HCT116 (cell line): Measurements from ENCODE around the gene LAMA4. TPM values are rescaled to one million over a fixed set of nuclear protein-coding genes. Genes with fewer than 3 reads are reported as not detected.

Experiments used
- ATAC-seq: fragments of 200-7000 bp; cut with Tn5 transposase; 2 replicates; pipeline ENCODE4 v1.9.1; 2020; ENCODE audit warnings: mild to moderate bottlenecking, moderate library complexity
- BruUV-seq: library from RNA; stranded (reverse); fragments of 400-500 nt; replicated peaks from 2 replicates; lab custom pipeline; 2021; lab: Mats Ljungman, UMichigan
- CTCF ChIA-PET: fragments of 300-600 bp; sonication (Branson Sonifier 250); formaldehyde crosslinking; loops from one replicate; lab custom pipeline; 2021; ENCODE audit warnings: antibody characterized with exemption; lab: Charles Lee
- POLR2A ChIA-PET: fragments of 300-600, 350-600 bp; sonication (Branson Sonifier 250); formaldehyde crosslinking; loops from one replicate; lab custom pipeline; 2021; ENCODE audit warnings: antibody characterized with exemption; lab: Charles Lee
- RAD21 ChIA-PET, 2 experiments: fragments of 300-600 bp; sonication (Branson Sonifier 250); formaldehyde crosslinking; loops; one replicate each; lab custom pipeline; 2023; ENCODE audit warnings: low total read pairs in 2 of 2; ENCODE audit not compliant: uncharacterized antibody in 2 of 2, unreplicated experiment in 2 of 2, low non-redundant PET in 1 of 2; lab: Charles Lee
- DNase-seq: peaks from one replicate; pipeline ENCODE4 v3.0.0-alpha.2; 2010; ENCODE audit warnings: low read depth, low spot score
- H2AFZ ChIP-seq: fragments of 200-600 bp; shearing (Covaris generic), sonication (generic); 2 replicates; pipeline ENCODE4 v1.6.1; 2017; ENCODE audit warnings: low read depth, mixed run types, mixed read lengths, antibody characterized with exemption, low read length; ENCODE audit not compliant: poor library complexity, severe bottlenecking
- H3K27ac ChIP-seq: 2 replicates; pipeline ENCODE4 v1.5.1; 2012; ENCODE audit warnings: low read depth, low read length
- H3K27me3 ChIP-seq: fragments of 200-600 bp; sonication (generic); 2 replicates; pipeline ENCODE4 v1.6.1; 2016; ENCODE audit warnings: mixed run types, low read length, mixed read lengths; ENCODE audit not compliant: insufficient read depth
- H3K36me3 ChIP-seq, 2 experiments: fragments of 200-500 bp in 1 of 2; fragments of 200-600 bp in 1 of 2; sonication (Bioruptor generic) in 1 of 2; sonication (generic) in 1 of 2; 2 replicates each; pipeline versions ENCODE4 v1.5.1 to v1.6.1; 2014 to 2016; ENCODE audit warnings: low read length in 2 of 2, inconsistent platforms in 1 of 2, mixed read lengths in 1 of 2, mixed run types in 1 of 2; ENCODE audit not compliant: insufficient read depth in 2 of 2, control insufficient read depth in 1 of 2
- H3K4me1 ChIP-seq, 2 experiments: fragments of 200-600 bp in 1 of 2; sonication (generic) in 1 of 2; 2 replicates each; pipeline versions ENCODE4 v1.5.1 to v1.6.1; 2012 to 2017; ENCODE audit warnings: low read length in 2 of 2, inconsistent platforms in 1 of 2, mild to moderate bottlenecking in 1 of 2, mixed read lengths in 1 of 2, mixed run types in 1 of 2, moderate library complexity in 1 of 2; ENCODE audit not compliant: insufficient read depth in 2 of 2, control insufficient read depth in 1 of 2
- H3K4me2 ChIP-seq: fragments of 200-600 bp; sonication (generic); 2 replicates; pipeline ENCODE4 v1.6.1; 2017; ENCODE audit warnings: mixed run types, low read length, mixed read lengths
- H3K4me3 ChIP-seq, 2 experiments: fragments of 200-600 bp in 1 of 2; sonication (generic) in 1 of 2; replicated peaks in 1 of 2; 2 replicates each; pipeline ENCODE4 v1.5.1; 2011 to 2016; ENCODE audit warnings: low read length in 2 of 2, control low read depth in 1 of 2, low read depth in 1 of 2, mild to moderate bottlenecking in 1 of 2, mixed read lengths in 1 of 2, mixed run types in 1 of 2
- H3K79me2 ChIP-seq: fragments of 200-600 bp; sonication (generic); 2 replicates; pipeline ENCODE4 v1.6.1; 2017; ENCODE audit warnings: mild to moderate bottlenecking, mixed run types, low read length, moderate library complexity, mixed read lengths; ENCODE audit not compliant: insufficient read depth
- H3K9ac ChIP-seq: fragments of 200-600 bp; sonication (generic); 2 replicates; pipeline ENCODE4 v1.6.1; 2016; ENCODE audit warnings: low read length, mixed read lengths
- H3K9me2 ChIP-seq: fragments of 200-600 bp; sonication (generic), shearing (Covaris generic); 2 replicates; pipeline ENCODE4 v1.6.1; 2017; ENCODE audit warnings: mixed run types, mild to moderate bottlenecking, moderate library complexity; ENCODE audit not compliant: insufficient read depth
- H3K9me3 ChIP-seq, 2 experiments: fragments of 200-500 bp in 1 of 2; fragments of 200-600 bp in 1 of 2; sonication (Bioruptor generic) in 1 of 2; sonication (generic) in 1 of 2; 2 replicates each; pipeline ENCODE4 v1.6.1; 2014 to 2017; ENCODE audit warnings: low read length in 2 of 2, mixed read lengths in 2 of 2, inconsistent platforms in 1 of 2, low read depth in 1 of 2, mild to moderate bottlenecking in 1 of 2, mixed run types in 1 of 2, moderate library complexity in 1 of 2; ENCODE audit not compliant: control insufficient read depth in 1 of 2, insufficient read depth in 1 of 2
- H4K20me1 ChIP-seq: fragments of 200-600 bp; sonication (generic), shearing (Covaris generic); 2 replicates; pipeline ENCODE4 v1.6.1; 2017; ENCODE audit warnings: mixed run types, mild to moderate bottlenecking, moderate library complexity; ENCODE audit not compliant: insufficient read depth
- ATF3 ChIP-seq: IDR thresholded peaks from 2 replicates; pipeline ENCODE4 v1.6.1; 2012
- ELF1 ChIP-seq: IDR thresholded peaks from 2 replicates; pipeline ENCODE4 v1.6.1; 2012; ENCODE audit warnings: low read depth, borderline replicate concordance
- EZH2phosphoT487 ChIP-seq: fragments of 200-600 bp; IDR thresholded peaks from 2 replicates; pipeline ENCODE4 v1.6.1; 2018; ENCODE audit warnings: antibody characterized with exemption, borderline replicate concordance
- POLR2AphosphoS5 ChIP-seq: IDR thresholded peaks from 2 replicates; pipeline ENCODE4 v1.6.1; 2011; ENCODE audit warnings: mild to moderate bottlenecking, low read depth, low read length, moderate library complexity
- RAD21 ChIP-seq: IDR thresholded peaks from 2 replicates; pipeline ENCODE4 v1.6.1; 2012; ENCODE audit warnings: low read depth, mild to moderate bottlenecking
- REST ChIP-seq: IDR thresholded peaks from 2 replicates; pipeline ENCODE4 v1.6.1; 2012; ENCODE audit warnings: low read depth
- SP1 ChIP-seq: IDR thresholded peaks from 2 replicates; pipeline ENCODE4 v1.6.1; 2012; ENCODE audit warnings: low read depth
- YY1 ChIP-seq: IDR thresholded peaks from 2 replicates; pipeline ENCODE4 v1.6.1; 2011; ENCODE audit warnings: low read length, low read depth, moderate library complexity, mild to moderate bottlenecking; ENCODE audit not compliant: insufficient replicate concordance; ENCODE audit errors: extremely low read depth
- ZFX ChIP-seq: fragments of 450-650 bp; IDR thresholded peaks from 2 replicates; pipeline ENCODE4 v1.6.1; 2017
- intact Hi-C: fragments of 100-400 bp; cut with micrococcal nuclease; formaldehyde crosslinking; loops from 2 replicates; pipeline ENCODE4 v1.10.0; 2022
- total RNA-seq: library from RNA; stranded (reverse); gene quantifications from one replicate; pipeline ENCODE4 v1.2.1, GENCODE V29; 2021; ENCODE audit not compliant: unreplicated experiment

LAMA4 gene
- total RNA-seq, 1 experiment from 2014 or later: 2.2 TPM

GRCh38 chr6:112257178-112257855, 3.0 kb upstream of the LAMA4 start:
- CTCF ChIA-PET: no interaction called here
- no TSS peak for BruUV-seq

More at GRCh38 chr6:112257178-112257855, 3.0 kb upstream of the LAMA4 start:
- Histone ChIP-seq H3K9me2 (no peaks in the 10 kb centered on the region; the same call in 1 of the 2 replicates), H2AFZ (no peak overlapping the region), H3K27me3 (no peaks in the 10 kb centered on the region), H3K9ac (no peak overlapping the region), H3K4me3 (no peak overlapping the region)
- ChIA-PET POLR2A (no interaction called here), RAD21 (no interaction called here)
- ATAC-seq: no peak
- TF ChIP-seq ATF3: no peak
- TF ChIP-seq POLR2AphosphoS5: no peak
- no peak for TF ChIP-seq ZFX
- TF ChIP-seq RAD21: no peak
- TF ChIP-seq ELF1: no peak
- no peak for TF ChIP-seq EZH2phosphoT487
- no peak for TF ChIP-seq SP1
- TF ChIP-seq YY1: no peak
- no peak for TF ChIP-seq REST
- TF ChIP-seq, all 23 proteins: peak for 0
- no peak for DNase-seq
- Histone ChIP-seq H4K20me1 (no peaks in the 10 kb centered on the region), H3K27ac (no peak overlapping the region), H3K79me2 (no peaks in the 10 kb centered on the region), H3K36me3 (no peaks in the 10 kb centered on the region), H3K4me2 (no peak overlapping the region), H3K4me1 (peaks cover 0 to 20% of the 10 kb centered on the region in 2 experiments; a peak in 1 of 4 replicates), H3K9me3 (no peaks in the 10 kb centered on the region)
- intact Hi-C loops: no loop called here
